ENCODE measurements around the gene FAF1. TPM values are rescaled to one million over a fixed set of nuclear protein-coding genes. Genes with fewer than 3 reads are reported as not detected.

FAF1 gene
- polyA plus RNA-seq, 1 of the 3 experiments (the other 2 are of a cell fraction): 8.7 TPM

DNA sequence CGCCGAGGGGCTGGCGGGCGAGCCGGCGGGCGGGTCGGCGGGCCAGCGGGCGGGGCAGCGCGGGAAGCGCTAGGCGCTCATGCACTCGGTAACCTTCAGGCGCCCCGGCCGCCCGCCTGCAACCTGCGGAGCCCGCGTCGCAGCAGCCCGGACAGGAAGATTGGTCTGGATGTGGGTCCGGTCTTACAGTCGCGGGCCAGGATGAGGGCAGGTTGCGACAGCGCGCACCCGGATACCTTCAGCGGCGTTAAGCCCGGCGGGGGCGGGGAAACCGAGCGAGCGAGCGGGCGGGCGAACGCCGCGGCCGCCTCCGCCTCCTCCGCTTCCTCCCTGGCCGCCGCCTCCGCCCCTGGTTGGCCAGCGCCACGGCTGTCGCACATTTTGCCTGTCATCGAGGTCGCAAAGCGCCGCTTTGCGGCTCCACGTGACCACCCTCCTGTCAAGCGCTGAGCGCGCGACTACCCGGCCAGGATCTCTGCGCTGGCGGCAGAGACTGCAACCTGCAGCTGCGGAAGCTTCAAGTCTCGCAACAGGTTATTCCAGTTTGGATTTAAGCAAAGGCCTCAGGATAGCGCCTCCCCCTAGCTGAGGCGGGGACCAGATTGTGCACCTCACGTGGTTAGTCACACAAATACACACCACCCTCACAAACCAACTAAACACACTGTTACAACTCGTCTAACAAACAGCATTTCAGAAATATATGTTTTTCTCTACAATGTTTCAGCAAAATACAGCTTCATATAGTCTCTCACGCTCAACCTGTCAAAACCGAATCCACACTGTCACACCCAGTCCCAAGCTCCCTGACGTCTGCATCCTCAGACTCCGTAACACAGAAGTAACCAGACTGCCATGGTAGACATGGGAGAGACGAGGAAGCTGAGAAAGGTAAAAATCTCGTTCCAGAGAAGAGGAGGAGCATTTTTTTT, at the start of gene FAF1 (continued):
- TF ChIP-seq, protein P1, sequence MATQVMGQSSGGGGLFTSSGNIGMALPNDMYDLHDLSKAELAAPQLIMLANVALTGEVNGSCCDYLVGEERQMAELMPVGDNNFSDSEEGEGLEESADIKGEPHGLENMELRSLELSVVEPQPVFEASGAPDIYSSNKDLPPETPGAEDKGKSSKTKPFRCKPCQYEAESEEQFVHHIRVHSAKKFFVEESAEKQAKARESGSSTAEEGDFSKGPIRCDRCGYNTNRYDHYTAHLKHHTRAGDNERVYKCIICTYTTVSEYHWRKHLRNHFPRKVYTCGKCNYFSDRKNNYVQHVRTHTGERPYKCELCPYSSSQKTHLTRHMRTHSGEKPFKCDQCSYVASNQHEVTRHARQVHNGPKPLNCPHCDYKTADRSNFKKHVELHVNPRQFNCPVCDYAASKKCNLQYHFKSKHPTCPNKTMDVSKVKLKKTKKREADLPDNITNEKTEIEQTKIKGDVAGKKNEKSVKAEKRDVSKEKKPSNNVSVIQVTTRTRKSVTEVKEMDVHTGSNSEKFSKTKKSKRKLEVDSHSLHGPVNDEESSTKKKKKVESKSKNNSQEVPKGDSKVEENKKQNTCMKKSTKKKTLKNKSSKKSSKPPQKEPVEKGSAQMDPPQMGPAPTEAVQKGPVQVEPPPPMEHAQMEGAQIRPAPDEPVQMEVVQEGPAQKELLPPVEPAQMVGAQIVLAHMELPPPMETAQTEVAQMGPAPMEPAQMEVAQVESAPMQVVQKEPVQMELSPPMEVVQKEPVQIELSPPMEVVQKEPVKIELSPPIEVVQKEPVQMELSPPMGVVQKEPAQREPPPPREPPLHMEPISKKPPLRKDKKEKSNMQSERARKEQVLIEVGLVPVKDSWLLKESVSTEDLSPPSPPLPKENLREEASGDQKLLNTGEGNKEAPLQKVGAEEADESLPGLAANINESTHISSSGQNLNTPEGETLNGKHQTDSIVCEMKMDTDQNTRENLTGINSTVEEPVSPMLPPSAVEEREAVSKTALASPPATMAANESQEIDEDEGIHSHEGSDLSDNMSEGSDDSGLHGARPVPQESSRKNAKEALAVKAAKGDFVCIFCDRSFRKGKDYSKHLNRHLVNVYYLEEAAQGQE (IDR thresholded peaks at IDR 0.05; ENCODE audit: low read depth, low read length): peak; percentile 56; the same call in 1 of the 2 replicates
- TF ChIP-seq POLR2AphosphoS5 (IDR thresholded peaks at IDR 0.05; ENCODE audit: low read depth, low read length) (peak; percentile 91), SIN3A (IDR thresholded peaks at IDR 0.05; ENCODE audit: borderline replicate concordance, low read depth, low read length) (peak; percentile 99), GABPA (IDR thresholded peaks at IDR 0.05; ENCODE audit: low read depth) (peak; percentile 61), TAF1 (IDR thresholded peaks at IDR 0.05; ENCODE audit: borderline replicate concordance, low read depth, low read length) (peak; percentile 88)
- TF ChIP-seq, protein P2, sequence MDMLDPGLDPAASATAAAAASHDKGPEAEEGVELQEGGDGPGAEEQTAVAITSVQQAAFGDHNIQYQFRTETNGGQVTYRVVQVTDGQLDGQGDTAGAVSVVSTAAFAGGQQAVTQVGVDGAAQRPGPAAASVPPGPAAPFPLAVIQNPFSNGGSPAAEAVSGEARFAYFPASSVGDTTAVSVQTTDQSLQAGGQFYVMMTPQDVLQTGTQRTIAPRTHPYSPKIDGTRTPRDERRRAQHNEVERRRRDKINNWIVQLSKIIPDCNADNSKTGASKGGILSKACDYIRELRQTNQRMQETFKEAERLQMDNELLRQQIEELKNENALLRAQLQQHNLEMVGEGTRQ (IDR thresholded peaks at IDR 0.05; ENCODE audit: borderline replicate concordance, low read depth, low read length): peak; percentile 96

DNA sequence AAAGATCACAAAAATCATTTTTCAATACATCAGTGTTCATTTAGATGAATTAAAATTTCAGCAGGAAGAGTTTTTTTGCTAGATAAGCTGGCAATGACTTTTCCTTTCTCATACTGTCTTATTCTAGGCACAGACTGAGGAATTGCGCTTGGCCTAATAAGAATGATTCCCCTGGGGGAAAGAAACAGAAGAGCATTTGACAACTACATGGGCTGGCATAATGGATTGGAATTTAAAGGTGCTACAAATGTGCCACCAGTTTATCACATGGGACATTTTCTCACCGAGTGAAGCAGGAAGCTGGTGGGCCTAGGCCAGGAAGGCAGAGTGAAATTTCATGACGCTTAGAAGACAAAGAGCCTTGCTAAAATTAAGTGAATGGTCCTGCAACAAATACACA, 49.3 kb upstream of the FAF1 start:
- WGBS (ENCODE audit: low lambda C conversion rate): 88% methylated on average over 3 of the region's 3 CpGs
- no peak overlapping the region for H3K27ac ChIP-seq (ENCODE audit: low read depth in 2 of 2, low read length in 1 of 2)
- H3K4me3 ChIP-seq (ENCODE audit: low read depth in 2 of 2, low read length in 1 of 2): no peak overlapping the region
- H3K27me3 ChIP-seq (ENCODE audit: insufficient read depth): no peaks in the 10 kb centered on the region
- TF ChIP-seq FOXJ3 (CRISPR knock-in tag; IDR thresholded peaks at IDR 0.05) (no peak), POLR2AphosphoS5 (IDR thresholded peaks at IDR 0.05; ENCODE audit: low read depth, low read length) (no peak), FOXM1 (IDR thresholded peaks at IDR 0.05; ENCODE audit: low read depth) (no peak), MXI1 (IDR thresholded peaks at IDR 0.05; ENCODE audit: low read depth, low read length) (no peak), NFIC (IDR thresholded peaks at IDR 0.05; ENCODE audit: borderline replicate concordance) (no peak), ELF1 (IDR thresholded peaks at IDR 0.05) (no peak), TAF1 (IDR thresholded peaks at IDR 0.05; ENCODE audit: borderline replicate concordance, low read depth, low read length) (no peak), YY1 (IDR thresholded peaks at IDR 0.05; ENCODE audit: low read depth) (no peak), NRF1 (IDR thresholded peaks at IDR 0.05; ENCODE audit: low read depth, low read length) (no peak), RCOR1 (IDR thresholded peaks at IDR 0.05; ENCODE audit: low read length) (no peak), TEAD4 (IDR thresholded peaks at IDR 0.05; ENCODE audit: borderline replicate concordance, insufficient read depth) (no peak), SMC3 (IDR thresholded peaks at IDR 0.05; ENCODE audit: low read depth, low read length) (no peak)
- TF ChIP-seq, protein P3, sequence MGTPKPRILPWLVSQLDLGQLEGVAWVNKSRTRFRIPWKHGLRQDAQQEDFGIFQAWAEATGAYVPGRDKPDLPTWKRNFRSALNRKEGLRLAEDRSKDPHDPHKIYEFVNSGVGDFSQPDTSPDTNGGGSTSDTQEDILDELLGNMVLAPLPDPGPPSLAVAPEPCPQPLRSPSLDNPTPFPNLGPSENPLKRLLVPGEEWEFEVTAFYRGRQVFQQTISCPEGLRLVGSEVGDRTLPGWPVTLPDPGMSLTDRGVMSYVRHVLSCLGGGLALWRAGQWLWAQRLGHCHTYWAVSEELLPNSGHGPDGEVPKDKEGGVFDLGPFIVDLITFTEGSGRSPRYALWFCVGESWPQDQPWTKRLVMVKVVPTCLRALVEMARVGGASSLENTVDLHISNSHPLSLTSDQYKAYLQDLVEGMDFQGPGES (IDR thresholded peaks at IDR 0.05; ENCODE audit: low read depth, low read length): no peak
- TF ChIP-seq, protein P4, sequence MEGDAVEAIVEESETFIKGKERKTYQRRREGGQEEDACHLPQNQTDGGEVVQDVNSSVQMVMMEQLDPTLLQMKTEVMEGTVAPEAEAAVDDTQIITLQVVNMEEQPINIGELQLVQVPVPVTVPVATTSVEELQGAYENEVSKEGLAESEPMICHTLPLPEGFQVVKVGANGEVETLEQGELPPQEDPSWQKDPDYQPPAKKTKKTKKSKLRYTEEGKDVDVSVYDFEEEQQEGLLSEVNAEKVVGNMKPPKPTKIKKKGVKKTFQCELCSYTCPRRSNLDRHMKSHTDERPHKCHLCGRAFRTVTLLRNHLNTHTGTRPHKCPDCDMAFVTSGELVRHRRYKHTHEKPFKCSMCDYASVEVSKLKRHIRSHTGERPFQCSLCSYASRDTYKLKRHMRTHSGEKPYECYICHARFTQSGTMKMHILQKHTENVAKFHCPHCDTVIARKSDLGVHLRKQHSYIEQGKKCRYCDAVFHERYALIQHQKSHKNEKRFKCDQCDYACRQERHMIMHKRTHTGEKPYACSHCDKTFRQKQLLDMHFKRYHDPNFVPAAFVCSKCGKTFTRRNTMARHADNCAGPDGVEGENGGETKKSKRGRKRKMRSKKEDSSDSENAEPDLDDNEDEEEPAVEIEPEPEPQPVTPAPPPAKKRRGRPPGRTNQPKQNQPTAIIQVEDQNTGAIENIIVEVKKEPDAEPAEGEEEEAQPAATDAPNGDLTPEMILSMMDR (IDR thresholded peaks at IDR 0.05): no peak
- TF ChIP-seq, protein P5, sequence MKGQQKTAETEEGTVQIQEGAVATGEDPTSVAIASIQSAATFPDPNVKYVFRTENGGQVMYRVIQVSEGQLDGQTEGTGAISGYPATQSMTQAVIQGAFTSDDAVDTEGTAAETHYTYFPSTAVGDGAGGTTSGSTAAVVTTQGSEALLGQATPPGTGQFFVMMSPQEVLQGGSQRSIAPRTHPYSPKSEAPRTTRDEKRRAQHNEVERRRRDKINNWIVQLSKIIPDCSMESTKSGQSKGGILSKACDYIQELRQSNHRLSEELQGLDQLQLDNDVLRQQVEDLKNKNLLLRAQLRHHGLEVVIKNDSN (IDR thresholded peaks at IDR 0.05; ENCODE audit: borderline replicate concordance, low read depth): no peak
- TF ChIP-seq, protein P6, sequence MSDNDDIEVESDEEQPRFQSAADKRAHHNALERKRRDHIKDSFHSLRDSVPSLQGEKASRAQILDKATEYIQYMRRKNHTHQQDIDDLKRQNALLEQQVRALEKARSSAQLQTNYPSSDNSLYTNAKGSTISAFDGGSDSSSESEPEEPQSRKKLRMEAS (IDR thresholded peaks at IDR 0.05; ENCODE audit: low read depth): no peak
- H3K9ac ChIP-seq: no peak overlapping the region
- no peaks in the 10 kb centered on the region; the same call in 1 of the 2 replicates for H3K9me3 ChIP-seq
- H3K79me2 ChIP-seq (ENCODE audit: insufficient read depth): no peaks in the 10 kb centered on the region
- H3K9me2 ChIP-seq: no peaks in the 10 kb centered on the region
- H3K4me1 ChIP-seq (ENCODE audit: control insufficient read depth in 1 of 2, insufficient read depth in 2 of 2, low read depth in 1 of 2, low read length in 1 of 2): no peaks in the 10 kb centered on the region
- H3K4me2 ChIP-seq: no peak overlapping the region
- no peaks in the 10 kb centered on the region for H3K36me3 ChIP-seq (replicated peaks in 1 of 2; ENCODE audit: control insufficient read depth in 1 of 2, insufficient read depth in 2 of 2, low read length in 1 of 2)
- no peak overlapping the region for H2AFZ ChIP-seq (ENCODE audit: low read depth)
- CTCF ChIA-PET: interaction anchor here (1.0 kb wide), 1 partner anchor 9 kb away, joined by 3 read pairs; no protein-coding TSS in a partner anchor
- DNase-seq: no peak
- H3F3A ChIP-seq (replicated peaks; ENCODE audit: insufficient read depth): no peaks in the 10 kb centered on the region
- POLR2A ChIA-PET: no interaction called here
- H4K20me1 ChIP-seq (ENCODE audit: insufficient read depth): no peaks in the 10 kb centered on the region
